OCI-M2 (cell line): Measurements from ENCODE around the gene ITLN2.
"Not testable (repeated sequence)": the region's sequence is repeated elsewhere in the genome, so short reads cannot be mapped to it uniquely, and the experiment has no call there.

Source experiments
- DNase-seq: peaks from one replicate; lab custom pipeline; 2025; ENCODE audit not compliant: unreplicated experiment; lab: John Stamatoyannopoulos, UW

ITLN2 gene

DNA sequence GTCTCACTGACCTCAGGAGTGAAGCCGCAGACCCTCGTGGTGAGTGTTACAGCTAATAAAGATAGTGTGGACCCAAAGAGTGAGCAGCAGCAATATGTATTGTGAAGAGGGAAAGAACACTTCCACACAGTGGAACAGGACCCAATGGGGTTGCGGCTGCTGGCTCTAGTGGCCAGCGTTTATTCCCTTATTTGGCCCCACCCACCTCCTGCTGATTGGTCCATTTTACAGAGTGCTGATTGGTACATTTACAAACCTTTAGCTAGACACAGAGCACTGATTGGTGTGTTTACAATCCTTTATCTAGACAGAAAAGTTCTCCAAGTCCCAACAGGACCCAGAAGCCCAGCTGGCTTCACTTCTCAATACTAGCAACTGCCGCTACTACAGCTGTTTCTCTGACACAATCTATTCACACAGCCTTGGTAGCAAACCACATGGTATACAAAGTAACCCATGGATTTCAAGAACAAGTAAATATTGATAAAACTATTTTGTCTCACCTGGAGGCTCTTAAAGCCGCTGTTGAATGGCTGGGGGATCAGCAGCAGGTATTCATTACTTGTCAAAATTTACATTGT is 44.3 kb downstream of the ITLN2 start:
- no peak for DNase-seq

DNA sequence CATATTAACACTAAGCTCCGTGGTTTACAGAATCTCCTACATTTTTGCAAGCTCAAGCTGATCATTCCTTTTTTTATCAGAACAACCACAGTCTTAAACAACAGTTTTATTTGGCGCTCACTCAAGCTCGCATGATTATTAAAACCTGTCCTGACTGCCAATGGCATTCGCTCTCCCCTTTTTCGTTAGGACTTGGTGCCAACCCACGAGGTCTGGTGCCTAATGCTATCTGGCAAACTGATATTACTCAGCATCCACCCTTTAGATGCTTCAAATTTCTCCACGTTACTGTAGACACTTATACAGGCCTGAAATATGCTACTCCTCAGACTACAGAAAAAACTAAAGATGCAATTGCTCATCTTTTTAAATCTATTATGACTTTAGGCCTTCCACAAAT is 46.6 kb downstream of the ITLN2 start:
- DNase-seq = no peak

DNA sequence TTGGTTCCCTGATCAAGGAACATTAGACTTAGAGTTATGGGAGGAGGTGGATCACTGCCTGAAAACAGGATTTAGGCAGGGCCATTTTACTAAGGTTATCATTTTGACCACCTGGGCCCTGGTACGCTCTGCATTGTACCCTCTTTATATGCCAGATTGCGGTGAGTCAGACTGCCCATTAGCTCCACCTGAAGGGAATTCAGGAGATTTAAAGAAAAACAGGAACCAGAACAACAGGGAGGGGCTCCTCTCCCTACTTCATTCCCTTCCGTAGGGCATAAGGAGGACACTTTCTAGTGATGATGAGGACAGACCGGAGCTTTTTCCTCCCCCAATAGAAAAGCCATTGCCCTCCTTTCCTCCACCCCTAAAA is 49.0 kb downstream of the ITLN2 start:
- DNase-seq = no peak

DNA sequence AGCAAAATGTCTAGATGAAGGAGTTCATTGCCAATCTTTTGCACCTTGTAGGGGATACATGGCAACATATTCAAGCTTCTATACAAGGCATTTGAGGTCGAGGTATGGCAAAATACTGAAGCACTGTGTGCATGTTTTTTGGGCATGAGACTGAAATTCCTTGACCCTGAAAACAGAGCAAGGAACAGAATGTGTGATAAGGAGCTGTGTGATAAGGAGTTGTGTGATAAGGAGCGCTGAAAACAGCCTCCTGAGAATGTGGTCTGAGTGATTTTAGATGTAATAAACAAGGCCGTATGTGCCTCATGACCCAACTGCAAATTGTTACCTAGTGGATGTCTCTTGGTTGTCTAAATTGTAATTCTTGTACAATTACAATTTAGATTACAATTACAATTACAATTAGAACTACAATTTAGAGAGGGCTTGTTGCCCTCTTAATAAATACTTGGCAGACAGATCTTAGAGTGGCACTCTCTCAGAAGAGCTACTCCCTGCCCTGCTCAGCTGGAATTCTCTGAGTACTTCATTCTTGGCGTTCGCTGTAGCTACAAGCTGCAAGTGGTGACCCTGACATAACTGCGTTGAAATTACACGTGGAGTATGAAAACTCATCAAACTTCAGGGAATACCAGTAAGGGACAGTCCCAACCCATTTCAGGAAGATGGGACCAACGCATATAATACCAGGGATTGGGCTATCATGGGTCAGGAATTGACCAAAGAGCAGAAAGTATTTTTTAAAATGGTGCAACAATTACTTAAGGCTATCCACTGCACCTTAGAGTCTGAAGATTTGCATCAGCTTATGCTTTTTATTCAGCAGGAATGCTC is 49.6 kb downstream of the ITLN2 start:
- no peak for DNase-seq

DNA sequence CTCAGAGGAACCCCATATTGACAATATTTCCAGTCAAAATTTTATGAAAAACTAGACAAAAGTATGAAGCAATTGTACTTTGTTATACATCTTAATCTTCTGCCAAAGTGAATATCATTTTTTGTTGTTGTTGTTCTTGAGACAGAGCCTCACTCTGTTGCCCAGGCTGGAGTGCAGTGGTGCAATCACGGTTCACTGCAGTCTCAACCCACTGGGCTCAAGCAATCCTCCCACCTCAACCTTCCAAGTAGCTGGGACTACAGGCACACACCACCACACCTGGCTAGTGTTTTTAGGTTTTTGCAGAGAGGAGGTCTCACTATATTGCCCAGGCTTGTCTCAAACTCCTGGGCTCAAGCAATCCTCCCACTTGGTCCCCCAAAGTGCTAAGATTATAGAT is 52.4 kb downstream of the ITLN2 start:
- DNase-seq = not testable (repeated sequence)

DNA sequence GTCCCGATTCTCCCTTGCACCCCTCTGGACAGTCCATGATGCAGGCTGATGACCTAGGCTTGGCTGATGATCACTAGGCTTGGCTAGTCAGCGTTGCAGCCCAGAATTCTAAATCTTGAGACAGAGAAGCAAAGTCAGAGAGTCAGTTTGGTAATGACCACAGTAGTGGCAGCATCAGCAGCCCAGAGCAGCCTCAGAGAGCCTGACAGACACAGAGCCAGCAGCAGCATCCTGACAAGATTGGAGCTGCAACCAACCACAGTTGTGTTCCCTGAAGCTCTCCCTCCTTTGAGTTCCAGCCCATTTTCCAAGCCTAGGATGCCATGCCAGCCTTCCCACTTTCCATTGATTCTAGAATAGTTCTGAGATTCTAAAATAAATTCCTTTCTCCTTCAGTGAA is 52.8 kb downstream of the ITLN2 start:
- DNase-seq = no peak

DNA sequence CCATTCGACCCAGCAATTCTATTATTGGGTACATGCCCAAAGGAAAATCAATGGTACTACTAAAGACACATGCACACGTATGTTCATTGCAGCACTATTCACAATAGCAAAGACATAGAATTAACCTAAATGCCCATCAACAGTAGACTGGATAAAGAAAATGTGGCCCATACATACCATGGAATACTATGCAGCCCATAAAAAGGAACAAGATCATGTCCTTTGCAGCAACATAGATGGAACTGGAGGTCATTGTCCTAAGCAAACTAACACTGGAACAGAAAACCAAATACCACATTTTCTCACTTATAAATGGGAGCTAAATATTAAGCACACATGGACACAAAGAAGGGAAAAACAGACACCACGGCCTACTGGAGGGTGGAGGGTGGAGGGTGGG is 53.9 kb downstream of the ITLN2 start:
- DNase-seq = not testable (repeated sequence)
